ENCODE measurements around the gene MACROH2A1.

Gene MACROH2A1

DNA sequence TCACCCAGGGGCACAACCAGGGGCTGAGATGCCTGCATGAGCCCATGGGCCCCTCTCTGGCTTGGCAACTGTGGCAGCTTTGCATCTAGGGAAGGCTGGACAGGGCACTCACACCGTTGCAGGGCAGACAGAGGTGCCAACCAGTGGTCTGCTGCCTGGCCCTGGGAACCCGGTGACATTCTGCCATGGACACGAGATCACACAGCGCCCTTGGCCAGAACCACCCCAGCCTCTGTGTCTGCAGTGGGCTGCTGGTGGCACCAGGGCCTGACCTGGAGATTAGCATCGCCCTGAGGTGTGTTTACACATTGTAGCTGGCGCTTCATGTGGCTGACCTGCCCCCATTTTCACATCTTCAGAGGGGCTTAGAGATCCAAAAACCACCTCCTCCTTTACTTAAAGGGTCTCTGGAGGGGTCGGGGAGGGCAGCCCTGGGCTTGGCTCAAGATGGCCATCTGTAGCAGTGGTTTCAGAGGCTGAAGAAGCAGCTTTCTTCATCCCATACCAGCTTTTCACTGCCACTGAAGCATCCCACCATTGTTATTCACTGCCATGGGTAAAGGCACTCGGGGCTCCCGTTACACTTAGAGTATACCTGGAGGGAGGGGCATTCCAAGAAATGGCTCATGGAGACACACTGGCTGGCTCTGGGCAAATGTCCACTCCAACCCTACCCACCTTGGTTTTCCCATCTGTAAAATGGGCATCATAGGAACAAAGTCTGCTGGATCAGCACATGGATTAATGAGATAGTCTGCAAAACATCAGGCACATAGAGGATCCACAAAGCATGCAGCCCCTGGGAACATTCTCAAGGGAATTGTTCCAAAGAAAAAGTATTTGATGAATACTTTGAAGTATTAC is 36.7 kb upstream of the MACROH2A1 start:
- no peak for DNase-seq

DNA sequence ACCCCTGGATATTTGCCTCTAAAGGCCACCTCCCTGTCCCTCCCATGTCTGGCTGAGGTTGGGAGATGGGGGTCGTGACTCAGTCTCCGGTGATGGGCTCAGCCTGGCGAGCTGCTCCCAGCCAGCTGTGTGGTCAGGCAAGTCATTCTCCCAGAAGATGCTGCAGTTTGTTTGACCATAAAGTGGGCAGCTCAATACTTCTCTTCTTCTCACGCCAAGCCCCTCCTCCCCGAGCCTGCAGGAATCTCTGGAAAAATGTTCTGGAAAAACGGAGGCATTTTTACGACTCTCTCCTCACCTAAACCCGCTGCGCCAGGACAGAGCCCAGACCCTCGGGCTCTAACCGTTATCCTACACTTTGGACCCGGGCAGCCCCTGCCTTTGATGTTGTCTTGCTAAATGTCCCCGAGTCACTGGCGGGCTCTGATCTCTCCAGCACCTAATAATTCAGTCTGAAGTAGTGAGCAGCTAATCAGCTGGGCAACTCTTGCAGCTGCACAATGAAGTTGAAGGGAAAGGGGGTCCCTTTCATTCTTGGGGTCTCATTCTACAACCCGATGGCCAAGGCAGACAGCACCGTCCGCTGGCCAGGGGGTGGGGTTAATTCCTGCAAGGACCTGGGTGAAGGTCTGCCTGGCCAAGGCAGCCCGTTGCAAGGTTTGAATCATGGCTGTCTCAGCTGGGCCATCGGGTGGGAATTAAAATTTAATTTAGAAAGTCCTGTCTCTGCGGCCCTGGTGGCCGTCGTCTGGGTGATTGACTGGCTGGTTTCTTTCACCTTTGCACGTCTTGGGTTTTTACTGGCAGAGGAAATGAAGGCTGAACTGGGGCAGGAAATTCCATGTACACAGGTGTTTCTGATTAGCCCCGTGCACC is 35.8 kb upstream of the MACROH2A1 start:
- DNase-seq = no peak

DNA sequence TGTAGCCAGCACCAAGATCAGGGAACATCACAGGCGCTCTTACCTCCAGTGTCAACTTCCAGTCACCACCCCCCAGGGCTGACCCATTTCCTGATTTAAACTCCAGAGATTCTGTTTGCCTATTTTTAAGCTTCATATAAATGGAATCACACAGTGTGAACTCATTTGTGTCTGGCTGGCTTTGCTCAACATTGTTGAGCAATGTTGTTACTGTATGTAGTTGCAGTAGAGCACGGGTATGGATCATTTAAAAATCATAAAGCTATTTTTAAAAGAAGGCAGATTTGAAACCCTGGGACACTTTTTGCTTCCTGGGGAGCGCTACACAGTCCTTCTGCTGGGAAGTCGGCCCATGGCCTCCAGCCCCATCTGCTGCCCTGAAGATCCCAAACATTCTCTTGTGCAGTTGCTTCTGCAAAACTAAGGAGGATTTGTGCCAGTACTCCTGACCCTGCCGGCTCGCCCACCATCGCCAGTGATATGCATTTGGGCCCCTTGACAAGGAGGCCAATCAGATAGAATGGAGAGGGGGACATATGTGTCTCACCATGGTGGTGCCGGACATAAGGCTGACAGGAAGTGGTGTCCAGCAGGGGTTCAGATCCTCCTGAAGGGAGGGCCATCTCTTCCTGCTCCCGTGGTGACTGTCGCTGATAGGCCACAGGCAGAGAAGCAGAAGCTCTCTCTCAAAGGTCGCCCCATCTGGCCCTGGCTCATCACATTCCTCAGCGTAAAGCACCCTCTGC is 34.8 kb upstream of the MACROH2A1 start:
- no peak for DNase-seq

DNA sequence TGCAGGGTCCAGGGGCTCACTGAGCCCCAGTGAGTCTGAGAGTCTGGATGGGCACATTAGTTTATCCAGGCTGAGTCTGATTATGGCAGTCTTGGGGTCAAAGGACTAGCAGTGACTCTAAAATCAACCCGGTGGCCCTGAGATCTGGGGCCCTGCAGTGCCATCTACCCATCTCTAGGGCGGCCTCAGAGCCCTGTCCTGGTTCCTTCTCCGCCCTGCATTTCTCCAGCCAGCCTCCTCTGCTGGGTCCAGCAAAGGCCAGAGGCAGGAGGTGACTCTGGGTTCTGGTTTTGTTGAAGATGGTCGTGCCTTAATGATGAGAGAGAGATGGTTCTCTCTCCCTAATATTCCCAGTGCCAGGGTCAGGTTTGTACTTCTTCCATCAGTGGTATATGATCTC is 33.1 kb upstream of the MACROH2A1 start:
- DNase-seq = no peak

DNA sequence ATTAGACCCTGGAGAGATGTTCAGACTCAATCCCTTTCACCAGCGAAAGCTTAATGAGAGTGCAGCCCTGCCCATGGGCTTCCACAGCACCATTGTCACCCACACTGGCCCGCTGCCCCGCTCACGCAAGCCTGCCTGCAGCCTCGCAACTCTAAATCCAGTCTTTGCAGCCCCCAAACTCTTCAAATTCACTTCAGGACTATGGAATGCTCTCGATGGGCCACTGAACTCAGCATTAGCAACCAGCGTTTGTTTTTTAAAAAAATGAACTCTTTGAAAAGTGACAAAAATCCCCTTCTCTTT is 31.1 kb upstream of the MACROH2A1 start:
- DNase-seq = no peak

DNA sequence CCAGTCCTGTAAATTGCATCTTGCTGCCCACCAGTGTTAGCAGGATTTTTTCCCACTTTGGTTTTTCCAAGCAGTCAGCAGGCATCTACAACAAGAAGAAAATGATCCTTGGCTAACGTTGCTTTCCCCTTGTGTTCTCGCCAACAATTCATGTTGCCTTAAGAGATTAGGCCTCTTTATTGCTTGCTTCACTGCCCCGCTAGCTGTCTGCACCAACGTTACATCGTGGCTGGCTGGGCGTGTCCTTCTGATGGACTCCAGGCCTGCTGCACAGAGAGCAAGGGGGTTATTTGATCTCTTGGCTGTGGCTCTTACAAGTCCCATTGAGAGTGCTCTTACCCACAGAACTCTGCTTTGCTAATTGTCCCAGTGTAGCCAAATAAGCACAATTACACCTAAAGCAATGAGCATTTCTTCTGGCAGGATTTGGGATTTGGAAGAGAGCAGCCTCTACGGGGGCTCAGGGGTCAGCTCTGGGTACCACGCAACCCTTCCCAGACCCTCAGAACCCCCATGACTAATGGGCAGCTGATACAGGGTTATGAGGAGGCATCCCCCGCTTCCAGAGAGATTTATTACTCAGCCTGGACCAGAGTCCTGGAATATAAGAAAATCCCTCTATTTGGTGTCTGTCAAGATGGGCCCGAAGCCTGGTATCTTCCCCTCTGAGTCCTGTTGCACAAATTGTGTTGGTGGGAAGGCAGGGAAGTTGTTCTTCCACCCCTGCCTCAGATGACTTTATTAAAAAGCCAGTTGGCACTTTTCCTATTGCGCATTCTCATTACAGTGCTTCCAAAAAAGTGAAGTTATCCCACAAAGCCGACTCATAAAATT is 30.5 kb upstream of the MACROH2A1 start:
- no peak for DNase-seq

DNA sequence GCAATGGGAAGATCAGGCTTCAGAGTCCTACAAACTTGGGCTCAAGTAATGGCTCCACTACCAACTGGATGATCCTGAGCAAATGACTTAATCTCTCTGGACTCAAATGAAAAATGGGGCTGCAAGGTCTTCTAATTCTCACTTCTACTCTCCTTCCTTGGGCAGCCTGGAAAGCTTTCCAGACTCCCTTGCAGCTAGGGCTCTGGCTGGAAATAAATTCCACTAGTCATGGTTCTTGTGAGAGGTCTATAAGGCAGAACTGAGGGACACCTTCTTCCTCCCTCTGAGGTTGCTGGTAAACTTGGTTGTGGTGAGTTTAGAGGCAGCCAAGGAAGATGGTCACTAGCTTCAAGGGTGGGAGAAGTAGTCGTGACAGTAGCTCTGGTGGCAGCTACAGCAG is 29.6 kb upstream of the MACROH2A1 start:
- DNase-seq = no peak

DNA sequence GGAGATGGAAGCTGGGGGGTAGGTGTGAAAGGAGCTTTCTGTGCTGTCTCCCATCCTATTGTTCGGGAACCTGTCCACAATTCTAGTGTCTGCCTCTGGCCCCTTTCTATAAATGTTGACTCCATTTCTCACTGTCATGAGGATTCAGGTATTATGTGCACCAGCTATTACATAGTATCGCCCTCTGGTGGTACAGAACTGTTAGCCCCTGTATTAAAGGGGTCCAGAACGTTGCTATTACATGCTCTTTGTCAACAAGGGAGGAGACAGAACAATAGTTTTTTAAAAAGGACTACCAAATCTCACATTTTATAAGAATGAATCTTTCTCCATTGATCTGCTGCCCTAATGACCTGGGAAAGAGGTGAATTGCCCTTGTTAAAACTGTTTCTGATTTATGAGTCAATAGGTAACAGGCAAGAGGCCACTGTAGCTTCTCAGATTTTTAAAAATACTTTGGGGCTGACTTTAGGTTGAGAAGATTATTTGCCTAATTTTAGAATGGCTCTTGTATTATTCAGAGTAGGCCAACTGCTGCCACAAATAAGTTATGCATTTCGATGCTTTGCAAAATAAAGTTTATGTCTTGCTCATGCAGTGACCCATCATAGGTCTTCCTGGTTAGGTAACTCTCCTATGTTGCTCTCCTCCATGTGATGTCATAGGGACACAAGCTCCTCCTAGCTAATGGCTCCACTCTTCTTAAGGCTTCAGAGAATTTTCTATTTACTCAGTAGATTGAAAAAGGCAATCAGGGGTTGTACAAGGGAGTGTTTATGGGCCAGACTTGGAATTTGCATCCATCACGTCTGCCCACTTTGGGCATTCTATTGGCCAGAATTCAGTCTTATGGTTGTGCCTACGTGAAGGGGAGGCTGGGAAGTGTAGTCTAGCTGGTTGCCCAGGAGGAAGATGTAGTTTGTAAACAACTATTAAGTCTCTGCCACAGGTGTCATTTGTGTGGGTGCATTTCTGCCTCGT is 27.4 kb upstream of the MACROH2A1 start:
- no peak for DNase-seq

DNA sequence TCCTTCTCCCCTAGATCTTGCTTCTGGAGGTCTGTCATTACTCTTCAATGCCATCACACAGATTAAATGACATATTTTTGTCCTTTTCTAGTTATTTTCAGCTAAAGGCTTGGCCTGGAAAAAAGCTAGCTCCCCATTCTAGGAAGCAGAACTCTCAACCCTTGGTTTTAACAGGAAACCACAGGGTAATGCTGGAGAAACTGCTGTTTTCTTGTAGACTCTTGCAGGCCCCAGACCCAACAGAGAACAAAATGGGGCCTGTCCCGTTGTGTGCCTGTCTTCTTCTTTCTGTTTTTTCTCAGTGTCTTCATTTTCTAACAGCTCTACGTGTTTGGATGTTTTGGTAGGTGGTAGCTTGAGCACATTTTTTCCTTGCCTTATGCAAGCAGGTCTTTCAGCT is 26.6 kb upstream of the MACROH2A1 start:
- DNase-seq = no peak

DNA sequence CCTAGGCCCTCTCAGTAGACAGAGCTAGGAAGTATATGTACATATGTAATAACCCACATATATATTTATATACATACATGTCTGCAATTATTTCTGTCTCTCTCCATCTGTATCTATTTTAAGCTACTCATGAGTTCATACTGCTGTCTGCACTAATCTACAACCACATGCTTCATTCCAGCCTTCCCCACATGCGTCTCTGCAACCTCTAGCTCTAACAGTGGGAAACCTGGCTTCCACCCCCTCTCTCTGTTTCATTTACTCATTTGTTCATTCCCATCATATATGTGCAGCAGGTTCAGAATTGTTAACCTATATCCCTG is 24.8 kb upstream of the MACROH2A1 start:
- no peak for DNase-seq

DNA sequence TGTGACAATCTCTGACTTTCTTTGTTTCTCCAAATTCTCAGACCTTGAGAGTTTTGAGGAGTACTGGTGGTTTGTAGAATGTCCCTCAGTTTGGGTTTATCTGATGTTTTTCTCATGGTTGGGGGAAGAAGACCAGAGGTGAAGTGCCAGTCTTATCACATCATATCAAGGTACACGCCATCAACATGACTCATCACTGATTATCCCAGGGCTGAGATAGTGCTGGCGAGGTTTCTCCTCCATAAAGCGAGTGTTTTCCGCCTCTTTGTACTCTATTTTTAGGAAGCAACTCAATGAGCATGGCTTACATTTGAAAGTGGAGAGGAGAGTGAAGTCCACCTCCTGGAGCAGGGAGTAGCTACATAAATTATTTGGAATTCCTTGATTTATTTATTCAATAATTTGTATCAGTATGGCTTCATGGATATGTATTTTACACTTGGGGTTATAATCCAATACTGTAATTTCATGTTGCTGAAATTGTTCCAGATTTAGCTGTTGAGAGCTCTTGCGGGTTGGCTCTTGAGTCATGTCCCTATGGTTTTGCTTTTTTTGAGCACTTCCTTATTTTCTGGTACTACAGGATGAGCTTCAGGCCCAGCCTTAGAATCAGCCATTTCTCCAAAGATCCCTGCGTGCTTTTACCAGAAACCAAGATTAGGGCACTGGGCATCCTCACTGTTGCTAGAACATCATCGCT is 24.3 kb upstream of the MACROH2A1 start:
- no peak for DNase-seq

DNA sequence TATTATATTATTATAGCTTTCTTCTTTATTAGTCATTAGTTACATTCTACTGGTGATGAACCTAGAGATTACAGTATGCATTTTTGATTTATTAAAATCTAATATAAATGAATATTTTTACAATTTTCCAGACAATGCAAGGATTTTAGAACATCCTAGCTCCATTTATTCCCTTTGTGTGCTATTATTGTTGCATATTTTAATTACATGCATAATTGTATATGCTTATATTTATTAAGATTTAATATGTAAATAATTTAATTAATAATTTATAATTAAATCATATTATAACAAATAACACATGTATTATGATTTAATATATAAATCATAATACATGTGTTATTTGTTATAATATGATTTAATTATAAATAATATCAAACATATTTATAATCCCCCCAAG is 23.4 kb upstream of the MACROH2A1 start:
- DNase-seq = no peak

DNA sequence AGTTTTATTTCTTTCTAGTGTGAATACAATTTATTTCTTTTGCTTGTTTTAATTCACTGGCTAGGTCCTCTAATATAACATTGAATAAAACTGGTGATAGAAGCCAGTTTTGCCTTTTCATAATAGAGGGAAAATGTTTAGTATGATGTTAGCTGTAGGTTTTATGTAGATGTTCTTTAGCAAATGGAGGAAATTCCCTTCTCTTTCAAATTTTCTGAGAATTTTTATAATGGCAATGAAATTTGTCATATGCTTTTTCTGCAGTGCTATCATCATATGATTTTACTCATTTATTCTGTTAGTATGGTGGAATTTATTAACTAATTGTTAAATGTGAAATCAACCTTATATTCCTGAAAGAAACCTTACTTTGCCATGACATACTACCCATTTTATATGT is 18.1 kb upstream of the MACROH2A1 start:
- DNase-seq = no peak

DNA sequence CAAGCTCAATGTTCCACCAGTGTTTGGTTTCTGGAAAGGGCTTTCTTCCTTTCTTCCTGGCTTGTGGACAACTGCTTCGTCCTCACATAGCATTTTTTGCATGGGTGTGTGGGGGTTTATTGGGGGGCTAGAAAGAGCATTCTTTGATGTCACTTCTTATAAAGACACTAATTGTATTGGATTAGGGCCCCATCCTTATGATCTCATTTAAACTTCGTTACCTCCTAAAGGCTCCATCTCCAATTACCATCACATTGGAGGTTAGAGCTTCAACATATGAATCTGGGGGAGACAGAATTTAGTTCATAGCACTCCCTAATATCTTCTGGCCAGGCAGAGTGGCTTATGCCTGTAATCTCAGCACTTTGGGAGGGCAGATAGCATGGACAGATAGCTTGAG is 6.1 kb upstream of the MACROH2A1 start:
- DNase-seq = no peak

DNA sequence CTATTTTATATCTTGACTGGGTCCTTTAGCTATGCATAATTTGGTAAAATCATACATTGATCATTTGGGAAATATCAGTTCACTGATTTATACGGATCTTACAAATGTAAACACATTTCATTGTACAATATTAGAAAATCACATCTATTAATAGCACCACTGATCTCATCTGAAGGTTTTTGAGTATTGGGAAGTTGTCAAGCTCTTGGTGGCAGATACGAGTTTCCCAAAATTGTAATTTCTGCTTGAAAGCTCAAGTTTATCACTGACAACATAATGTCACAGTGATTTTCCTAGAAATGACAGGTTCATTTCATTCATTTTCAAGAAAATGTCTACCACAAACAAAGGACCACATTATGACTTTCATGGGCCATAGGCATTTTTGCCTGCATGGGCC is 3.0 kb upstream of the MACROH2A1 start:
- DNase-seq = no peak

DNA sequence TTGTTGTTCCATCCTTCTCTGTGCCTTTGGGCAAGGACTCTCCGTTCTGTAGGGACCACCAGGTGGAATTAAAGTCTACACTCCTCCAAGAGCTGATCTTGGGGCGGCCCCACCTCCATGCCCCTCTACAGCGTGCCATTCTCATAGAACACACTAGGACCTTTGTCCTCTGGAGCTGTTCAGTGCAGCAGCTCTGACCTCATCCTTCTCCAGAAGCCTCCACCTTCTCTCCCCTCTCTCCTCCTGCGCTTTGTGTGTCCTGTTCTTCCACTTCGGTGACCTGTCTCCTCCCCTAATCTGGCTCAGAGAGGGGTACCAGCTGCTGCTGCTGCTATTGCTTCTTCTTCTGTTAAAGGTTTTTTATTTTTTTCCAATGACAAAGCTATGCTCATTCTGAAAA is 1.8 kb upstream of the MACROH2A1 start:
- no peak for DNase-seq

DNA sequence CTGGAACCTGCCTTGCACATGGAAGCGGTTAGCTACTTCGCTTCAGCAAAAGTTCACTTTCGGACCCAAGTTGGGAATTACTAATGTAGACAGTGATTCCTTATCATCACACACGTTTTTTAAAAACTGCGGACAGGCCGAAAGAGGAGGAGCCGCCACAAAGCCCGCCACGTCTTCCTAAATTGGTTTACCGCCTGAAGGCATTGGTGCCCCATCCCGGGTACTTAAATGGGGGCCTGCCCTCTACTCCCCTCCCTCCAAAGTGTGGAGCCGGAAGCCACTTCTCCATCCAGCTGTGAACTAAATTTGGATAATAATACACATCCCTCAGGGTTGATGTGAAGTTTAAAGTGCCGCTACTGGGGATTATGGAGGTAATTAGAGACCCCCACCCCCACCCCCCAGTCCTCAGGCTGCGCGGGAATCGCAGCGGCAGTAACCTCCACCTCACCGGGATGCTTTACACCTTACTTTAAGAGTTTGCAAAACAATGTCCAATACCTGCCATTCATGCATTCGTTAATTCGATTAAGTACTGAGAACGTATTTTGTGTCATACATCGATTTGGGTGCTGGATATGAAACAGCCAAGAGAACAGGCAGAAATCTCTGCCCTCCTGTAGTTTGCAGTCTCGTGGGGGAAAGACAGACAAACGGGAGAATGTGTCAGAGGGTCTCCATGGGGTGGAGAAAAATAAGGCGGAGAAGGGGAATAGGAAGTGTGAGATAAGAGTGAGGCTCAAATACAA is 937 bp upstream of the MACROH2A1 start:
- no peak for DNase-seq

DNA sequence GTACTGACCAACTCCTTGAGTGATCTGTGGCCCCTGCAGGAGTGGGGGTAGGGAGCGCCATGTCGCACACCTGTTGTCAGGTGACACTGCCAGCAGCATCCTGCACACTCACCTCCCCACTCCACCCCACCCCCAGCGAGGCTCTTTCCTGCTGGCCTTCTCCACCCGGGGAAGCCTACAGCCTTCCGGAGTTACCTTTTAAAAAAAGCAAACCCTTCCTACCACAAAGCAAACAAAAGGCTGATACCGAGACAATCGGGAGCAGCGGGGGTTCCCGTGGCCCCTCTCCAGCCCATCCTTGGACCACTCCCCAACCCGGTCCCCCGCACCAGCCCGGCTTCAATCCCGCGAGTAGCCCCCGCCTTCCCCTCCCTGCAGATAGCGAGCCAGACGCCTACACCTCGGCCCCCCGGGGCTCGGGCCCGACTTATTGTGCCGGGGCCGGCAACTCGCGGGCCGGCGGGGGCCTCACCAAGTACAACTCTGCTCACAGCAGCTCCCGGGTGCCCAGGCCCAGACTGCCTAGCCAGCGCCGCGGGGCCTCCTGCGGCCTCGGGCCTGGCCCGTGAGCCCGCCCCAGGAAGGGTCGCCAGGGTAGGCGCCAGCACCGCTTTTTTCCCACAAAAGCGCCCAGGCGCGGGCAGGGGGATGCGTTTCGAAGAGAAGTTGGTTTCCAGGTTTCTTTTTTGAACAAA is 724 bp downstream of the MACROH2A1 start:
- peak; percentile 39 for DNase-seq

DNA sequence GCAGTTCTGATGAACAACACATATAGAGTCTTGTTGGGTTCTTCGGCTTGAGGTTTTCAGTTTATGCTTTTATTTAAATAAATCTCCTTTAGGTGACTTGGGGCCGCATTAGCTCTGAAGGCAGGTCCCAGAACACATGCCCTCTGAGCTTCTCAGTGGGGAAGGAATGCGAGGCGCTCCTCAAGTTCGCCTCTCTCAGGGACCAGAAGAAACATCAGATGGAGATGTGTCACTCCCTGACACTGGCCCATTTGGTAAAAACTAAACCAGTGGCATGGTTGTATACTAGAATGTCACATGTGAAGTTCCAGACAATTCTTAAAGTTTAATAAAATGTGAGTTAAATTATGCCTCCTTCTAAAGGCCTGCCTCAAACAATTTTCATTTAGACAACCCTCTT is 1.9 kb downstream of the MACROH2A1 start:
- DNase-seq = no peak

Measured in stimulated activated CD4-positive, alpha-beta T cell treated with anti-CD3 and anti-CD28 coated beads, Interleukin-12 subunit alpha, Interleukin-12 subunit beta, amount 100 ng/mL, for 4 hours (primary cell).